IMR-90 (cell line): Measurements from ENCODE around the gene CCNA1. TPM values are rescaled to one million over a fixed set of nuclear protein-coding genes. Genes with fewer than 3 reads are reported as not detected.

ENCODE experiments used
- ATAC-seq: fragments of 200-7000 bp; cut with Tn5 transposase; 2 replicates; pipeline ENCODE4 v1.9.1; 2020; ENCODE audit warnings: low read depth, mild to moderate bottlenecking, moderate library complexity
- BruUV-seq: library from RNA; stranded (reverse); fragments of 400-500 nt; replicated peaks from 2 replicates; lab custom pipeline; 2021; lab: Mats Ljungman, UMichigan
- CTCF ChIA-PET: fragments of 300-600 bp; formaldehyde crosslinking; extraction: SDS; loops from one replicate; lab custom pipeline; 2021; ENCODE audit warnings: antibody characterized with exemption; lab: Yijun Ruan, JAX
- POLR2A ChIA-PET: fragments of 300-600 bp; sonication (Branson Sonifier 250); formaldehyde crosslinking; loops from one replicate; lab custom pipeline; 2022; ENCODE audit warnings: antibody characterized with exemption; ENCODE audit not compliant: unreplicated experiment; lab: Charles Lee
- DNase-seq: peaks from one replicate; pipeline ENCODE4 v3.0.0; 2013
- H2AFZ ChIP-seq: replicated peaks from 2 replicates; pipeline ENCODE3; 2013; ENCODE audit warnings: low read length, mild to moderate bottlenecking; ENCODE audit not compliant: poor library complexity
- H2AK5ac ChIP-seq: 2 replicates; pipeline ENCODE4 v1.6.1; 2013; ENCODE audit warnings: low read depth, low read length, inconsistent platforms
- H2AK9ac ChIP-seq: replicated peaks from 2 replicates; pipeline ENCODE3; 2013; ENCODE audit warnings: mild to moderate bottlenecking, low read depth, low read length, moderate library complexity; ENCODE audit not compliant: poor library complexity
- H2BK120ac ChIP-seq: 2 replicates; pipeline ENCODE4 v1.6.1; 2013; ENCODE audit warnings: low read depth, low read length, inconsistent platforms
- H2BK15ac ChIP-seq: 3 replicates; pipeline ENCODE4 v1.6.1; 2013; ENCODE audit warnings: low read depth, low read length, inconsistent platforms
- H2BK20ac ChIP-seq: 2 replicates; pipeline ENCODE4 v1.6.1; 2013; ENCODE audit warnings: low read depth, mild to moderate bottlenecking, inconsistent platforms, low read length, moderate library complexity
- H2BK5ac ChIP-seq: 2 replicates; pipeline ENCODE4 v1.6.1; 2013; ENCODE audit warnings: mild to moderate bottlenecking, low read depth, low read length, inconsistent platforms; ENCODE audit not compliant: poor library complexity, severe bottlenecking
- H3K14ac ChIP-seq: replicated peaks from 2 replicates; pipeline ENCODE4 v1.6.1; 2013; ENCODE audit warnings: low read depth, low read length, inconsistent platforms
- H3K18ac ChIP-seq: 2 replicates; pipeline ENCODE4 v1.6.1; 2013; ENCODE audit warnings: low read depth, low read length, control low read depth
- H3K23ac ChIP-seq: 2 replicates; pipeline ENCODE4 v1.6.1; 2013; ENCODE audit warnings: low read depth, low read length, inconsistent platforms
- H3K27ac ChIP-seq: 2 replicates; pipeline ENCODE4 v1.5.1; 2013; ENCODE audit warnings: mild to moderate bottlenecking, control low read depth, low read length; ENCODE audit not compliant: insufficient read depth
- H3K27me3 ChIP-seq: 2 replicates; pipeline ENCODE4 v1.6.1; 2013; ENCODE audit warnings: low read length; ENCODE audit not compliant: control insufficient read depth, insufficient read depth
- H3K36me3 ChIP-seq: 2 replicates; pipeline ENCODE4 v1.6.1; 2013; ENCODE audit warnings: low read length, mixed read lengths; ENCODE audit not compliant: control insufficient read depth, insufficient read depth
- H3K4ac ChIP-seq: 2 replicates; pipeline ENCODE4 v1.6.1; 2013; ENCODE audit warnings: low read depth, low read length, inconsistent platforms
- H3K4me1 ChIP-seq: 2 replicates; pipeline ENCODE4 v1.6.1; 2013; ENCODE audit warnings: low read length, mixed read lengths; ENCODE audit not compliant: control insufficient read depth, insufficient read depth
- H3K4me2 ChIP-seq: 2 replicates; pipeline ENCODE4 v1.6.1; 2013; ENCODE audit warnings: low read depth, mild to moderate bottlenecking, control low read depth, low read length, moderate library complexity
- H3K4me3 ChIP-seq: 2 replicates; pipeline ENCODE4 v1.5.1; 2013; ENCODE audit warnings: low read depth, mild to moderate bottlenecking, control low read depth, low read length, moderate library complexity; ENCODE audit not compliant: insufficient read depth
- H3K56ac ChIP-seq: 2 replicates; pipeline ENCODE4 v1.6.1; 2013; ENCODE audit warnings: low read length, inconsistent platforms; ENCODE audit not compliant: insufficient read depth; ENCODE audit errors: extremely low read depth
- H3K79me1 ChIP-seq, 2 experiments: 2 replicates each; pipeline ENCODE4 v1.6.1; 2013; ENCODE audit warnings: low read length in 2 of 2, inconsistent platforms in 1 of 2, low read depth in 1 of 2
- H3K9ac ChIP-seq: 2 replicates; pipeline ENCODE4 v1.6.1; 2013; ENCODE audit warnings: low read depth, low read length, control low read depth
- H3K9me1 ChIP-seq: 2 replicates; pipeline ENCODE4 v1.6.1; 2013; ENCODE audit warnings: low read length, inconsistent platforms; ENCODE audit not compliant: insufficient read depth
- H3K9me3 ChIP-seq: 2 replicates; pipeline ENCODE4 v1.6.1; 2013; ENCODE audit warnings: low read length; ENCODE audit not compliant: control insufficient read depth, insufficient read depth
- H4K20me1 ChIP-seq: 2 replicates; pipeline ENCODE4 v1.6.1; 2013; ENCODE audit warnings: low read length, inconsistent platforms; ENCODE audit not compliant: insufficient read depth
- H4K5ac ChIP-seq: 2 replicates; pipeline ENCODE4 v1.6.1; 2013; ENCODE audit warnings: mild to moderate bottlenecking, low read depth, low read length, control low read depth
- H4K8ac ChIP-seq, 2 experiments: 2 replicates each; pipeline ENCODE4 v1.6.1; 2013; ENCODE audit warnings: low read depth in 2 of 2, low read length in 2 of 2, control low read depth in 1 of 2, inconsistent platforms in 1 of 2
- H4K91ac ChIP-seq: 2 replicates; pipeline ENCODE4 v1.6.1; 2013; ENCODE audit warnings: low read depth, low read length, inconsistent platforms; ENCODE audit not compliant: insufficient read depth
- ELK1 ChIP-seq: fragments of 150-350 bp; IDR thresholded peaks from 2 replicates; pipeline ENCODE4 v1.6.1; 2016; ENCODE audit warnings: low read depth, mild to moderate bottlenecking, low read length, moderate library complexity, borderline replicate concordance
- RFX5 ChIP-seq: IDR thresholded peaks from 2 replicates; pipeline ENCODE4 v1.8.0; 2012; ENCODE audit warnings: low read depth, mild to moderate bottlenecking, low read length, moderate library complexity
- WGBS, 2 experiments: methylation state at CpG; one replicate each; pipeline versions ENCODE4 v1.1.5 to v1.1.7; 2013; ENCODE audit warnings: missing lambda C conversion rate in 2 of 2; ENCODE audit not compliant: insufficient read length in 1 of 2; ENCODE audit errors: extremely low coverage in 2 of 2; 5-methylcytosine and 5-hydroxymethylcytosine counted together
- dilution Hi-C: fragments of 300-500 bp; cut with HindIII; formaldehyde crosslinking; loops from one replicate; pipeline ENCODE4 v1.14.3; 2018; ENCODE audit warnings: low sequenced_read_pairs; ENCODE audit not compliant: unreplicated experiment
- in situ Hi-C: fragments of 300-500 bp; cut with MboI; formaldehyde crosslinking; loops from 3 replicates; pipeline ENCODE4 v1.14.3; 2019; ENCODE audit warnings: low sequenced_read_pairs, inconsistent platforms, mixed read lengths
- intact Hi-C: fragments of 100-400 bp; cut with micrococcal nuclease; formaldehyde crosslinking; loops from 2 replicates; pipeline ENCODE4 v1.10.0; 2022
- polyA plus RNA-seq, 3 experiments: library from polyadenylated mRNA; depleted of rRNA; stranded (reverse); fragments of >200 nt; gene quantifications; 2 replicates each; pipeline ENCODE4 v1.2.3, GENCODE V29; 2012; ENCODE audit warnings: low replicate concordance in 1 of 3
- total RNA-seq: library from RNA; depleted of rRNA; stranded (reverse); fragments of >200 nt; gene quantifications from 2 replicates; pipeline ENCODE4 v1.2.3, GENCODE V29; 2012

Gene CCNA1
- total and polyA plus RNA-seq, 2 of the 4 experiments (the other 2 are of a cell fraction): 0.07 TPM; not detected in 1

- H3K27ac ChIP-seq: no peak overlapping the region
- H3K4ac ChIP-seq: no peak overlapping the region
- H3K4me2 ChIP-seq: no peak overlapping the region
- no peaks in the 10 kb centered on the region for H3K9me3 ChIP-seq
- H3K18ac ChIP-seq: no peak overlapping the region
- H3K4me3 ChIP-seq: no peak overlapping the region
- no peak for ATAC-seq
- H3K9me1 ChIP-seq: no peaks in the 10 kb centered on the region
- H2BK5ac ChIP-seq: no peak overlapping the region
- no peak overlapping the region for H2BK15ac ChIP-seq
- no peak overlapping the region for H3K56ac ChIP-seq
- H4K20me1 ChIP-seq: no peaks in the 10 kb centered on the region
- in situ Hi-C loops: no loop called here
- no peak overlapping the region for H3K14ac ChIP-seq
- no peaks in the 10 kb centered on the region for H3K36me3 ChIP-seq
- intact Hi-C loops: no loop called here
- no peak overlapping the region for H3K23ac ChIP-seq
- H3K79me1 ChIP-seq: no peaks in the 10 kb centered on the region
- no TSS peak for BruUV-seq
- WGBS, 2 experiments: 23% methylated on average over 2 of the region's 7 CpGs; no CpG with 5 or more reads in 1 of the 2 experiments
- dilution Hi-C loops: no loop called here
- H3K9ac ChIP-seq: no peak overlapping the region
- no peak overlapping the region for H2AK5ac ChIP-seq
- no peak for TF ChIP-seq RFX5
- no peak for TF ChIP-seq ELK1
- no peak overlapping the region for H2BK120ac ChIP-seq
- H4K5ac ChIP-seq: no peak overlapping the region
- DNase-seq: no peak
- no peaks in the 10 kb centered on the region for H3K4me1 ChIP-seq
- H3K27me3 ChIP-seq: no peaks in the 10 kb centered on the region; the same call in 1 of the 2 replicates
- no peak overlapping the region for H2AFZ ChIP-seq
- ChIA-PET POLR2A (no interaction called here), CTCF (no interaction called here)
- no peak overlapping the region for H2AK9ac ChIP-seq
- no peak overlapping the region for H2BK20ac ChIP-seq
- no peak overlapping the region for H4K91ac ChIP-seq
- no peak overlapping the region for H4K8ac ChIP-seq
These were observed 15.2 kb downstream of the CCNA1 start for GRCh38 chr13:36447501-36447900.
